Measurements from ENCODE around the gene TCF12.
A peak's percentile ranks its signal among the peaks of the same experiment; 100 is the strongest.

The TCF12 gene

GRCh38 chr15:57018151-57018550, 99.7 kb downstream of the TCF12 start:
- DNase-seq (ENCODE audit: low spot score) = no peak

GRCh38 chr15:57019496-57020160, 101.2 kb downstream of the TCF12 start:
- no peak for DNase-seq (ENCODE audit: low spot score)

- no peak for DNase-seq (ENCODE audit: low spot score)
Measured at GRCh38 chr15:57025264-57025926, 107.0 kb downstream of the TCF12 start.

GRCh38 chr15:57026016-57026592, 107.7 kb downstream of the TCF12 start:
- DNase-seq (ENCODE audit: low spot score) = no peak

- DNase-seq (ENCODE audit: low spot score) = no peak
Measured at GRCh38 chr15:57027596-57027995, 109.2 kb downstream of the TCF12 start.

GRCh38 chr15:57028176-57028575, 109.7 kb downstream of the TCF12 start:
- DNase-seq (ENCODE audit: low spot score) = no peak

GRCh38 chr15:57030011-57030410, 111.6 kb downstream of the TCF12 start:
- no peak for DNase-seq (ENCODE audit: low spot score)

GRCh38 chr15:57031082-57031481, 112.6 kb downstream of the TCF12 start:
- DNase-seq (ENCODE audit: low spot score) = no peak

GRCh38 chr15:57031605-57032004, 113.2 kb downstream of the TCF12 start:
- DNase-seq (ENCODE audit: low spot score) = peak; percentile 38

- DNase-seq (ENCODE audit: low spot score) = no peak
Measured at GRCh38 chr15:57032338-57032737, 113.9 kb downstream of the TCF12 start.

GRCh38 chr15:57033715-57034439, 115.4 kb downstream of the TCF12 start:
- DNase-seq (ENCODE audit: low spot score) = no peak

GRCh38 chr15:57034613-57035012, 116.2 kb downstream of the TCF12 start:
- no peak for DNase-seq (ENCODE audit: low spot score)

- DNase-seq (ENCODE audit: low spot score) = no peak
Measured at GRCh38 chr15:57035664-57036063, 117.2 kb downstream of the TCF12 start.

GRCh38 chr15:57036352-57036751, 117.9 kb downstream of the TCF12 start:
- no peak for DNase-seq (ENCODE audit: low spot score)

GRCh38 chr15:57037548-57037947, 119.1 kb downstream of the TCF12 start:
- no peak for DNase-seq (ENCODE audit: low spot score)

GRCh38 chr15:57038040-57038439, 119.6 kb downstream of the TCF12 start:
- no peak for DNase-seq (ENCODE audit: low spot score)

- DNase-seq (ENCODE audit: low spot score) = no peak
Measured at GRCh38 chr15:57038496-57038895, 120.1 kb downstream of the TCF12 start.

- no peak for DNase-seq (ENCODE audit: low spot score)
Measured at GRCh38 chr15:57041416-57041815, 123.0 kb downstream of the TCF12 start.

- no peak for DNase-seq (ENCODE audit: low spot score)
Measured at GRCh38 chr15:57044072-57044702, 125.7 kb downstream of the TCF12 start.

- DNase-seq (ENCODE audit: low spot score) = no peak
Measured at GRCh38 chr15:57044970-57045369, 126.5 kb downstream of the TCF12 start.

- no peak for DNase-seq (ENCODE audit: low spot score)
Measured at GRCh38 chr15:57045741-57046382, 127.4 kb downstream of the TCF12 start.

All from iPS-NIHi11 (cell line).